CD4-positive, alpha-beta T cell treated with Interleukin-4 for 1 hour (primary cell): ENCODE data around the gene CENPN.

Experiments
- DNase-seq, 2 donors: peaks; one replicate each; pipeline ENCODE4 v3.0.0-alpha.2; 2020 to 2022

CENPN gene

GRCh38 chr16:81035398-81035974 is 28.5 kb downstream of the CENPN start, which contains the start of gene ATMIN:
TSS of gene ATMIN (plus strand) at chr16:81035842. CDS start at chr16:81035871, 29 bp downstream.
- DNase-seq, result peak; percentile 89 to 91

DNA sequence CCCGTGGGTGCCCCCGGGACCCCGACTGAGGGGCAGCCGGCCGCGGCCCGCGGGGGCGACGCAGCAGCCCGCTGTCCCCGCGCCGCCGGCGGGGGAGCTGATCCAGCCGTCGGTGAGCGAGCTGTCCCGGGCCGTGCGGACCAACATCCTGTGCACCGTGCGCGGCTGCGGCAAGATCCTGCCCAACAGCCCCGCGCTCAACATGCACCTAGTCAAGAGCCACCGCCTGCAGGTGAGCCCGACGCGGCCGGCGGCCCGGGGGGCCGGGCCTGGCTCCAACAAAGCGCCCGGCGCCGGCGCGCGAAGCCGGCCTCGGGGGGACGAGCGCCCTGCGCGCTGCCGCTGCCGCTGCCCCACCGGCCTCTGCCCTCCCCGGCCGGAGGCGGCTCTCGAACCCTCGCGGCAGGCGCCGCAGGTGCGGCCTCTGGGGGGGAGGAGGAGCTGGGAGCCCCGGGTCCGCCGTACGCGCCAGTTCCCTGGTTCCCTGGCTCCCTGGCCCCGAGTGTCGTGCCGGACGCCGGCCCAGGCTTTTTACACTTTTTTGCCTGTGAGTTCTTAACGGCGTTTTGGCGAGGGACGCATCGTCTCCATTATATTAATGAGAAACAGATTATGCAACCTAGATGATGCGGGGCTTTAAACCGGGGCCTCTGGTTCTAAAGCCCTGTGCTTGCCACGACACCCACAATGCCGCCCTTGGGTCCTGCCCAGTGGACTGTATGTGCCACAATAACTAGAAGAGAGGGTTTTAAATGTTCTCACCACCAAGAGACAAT is 29.1 kb downstream of the CENPN start:
- peak; percentile 45 to 64 for DNase-seq

DNA sequence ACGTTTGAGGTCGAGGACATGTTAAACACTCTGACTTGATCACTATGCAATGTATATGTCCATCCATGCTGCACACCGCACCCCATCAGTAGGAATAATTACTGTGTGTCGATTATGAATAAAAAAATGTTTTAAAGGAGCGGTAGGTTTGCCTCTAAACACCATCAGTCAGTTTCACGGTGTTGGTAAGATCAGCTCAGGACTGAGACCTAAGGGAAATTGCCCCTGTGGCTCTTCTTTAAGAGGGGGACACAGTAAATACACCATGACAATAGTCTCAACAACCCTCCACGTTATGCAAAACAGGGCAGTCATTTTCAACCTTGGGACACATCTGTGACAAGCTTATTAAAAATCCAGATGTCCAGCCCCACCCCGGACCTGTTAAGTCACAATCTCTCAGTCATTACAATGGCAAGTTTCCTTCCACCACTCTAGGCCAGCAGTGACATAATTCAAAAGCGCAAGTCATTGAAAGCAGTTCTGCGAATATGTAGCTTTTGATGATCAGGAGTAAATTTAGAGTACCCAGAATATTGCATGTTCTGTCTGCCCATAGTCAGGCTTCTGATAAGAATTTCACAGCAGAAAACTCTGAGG is 29.8 kb downstream of the CENPN start:
- DNase-seq, result no peak

GRCh38 chr16:81040131-81040530 is 33.1 kb downstream of the CENPN start:
- DNase-seq, result no peak

DNA sequence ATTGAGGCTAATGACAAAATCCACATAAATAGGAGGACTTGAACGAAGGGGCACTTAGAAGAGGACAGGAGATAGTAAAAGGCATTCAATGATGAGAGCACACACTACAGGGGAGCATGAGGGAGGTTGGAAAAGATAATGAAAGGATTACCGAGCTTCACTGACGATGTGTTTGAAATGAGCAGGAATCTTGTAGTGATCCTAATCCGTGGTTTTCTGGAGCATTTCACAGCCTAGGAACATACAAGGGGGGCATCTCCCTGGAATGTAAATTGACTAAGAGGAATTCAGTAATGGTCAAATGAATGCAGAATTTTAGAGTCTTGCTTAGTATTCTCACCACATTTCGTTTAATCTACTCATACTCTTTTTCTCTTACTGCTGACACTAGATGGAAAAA is 33.8 kb downstream of the CENPN start:
- DNase-seq, result no peak

GRCh38 chr16:81041696-81042095 is 34.7 kb downstream of the CENPN start:
- DNase-seq, result no peak

GRCh38 chr16:81042821-81043220 is 35.8 kb downstream of the CENPN start:
- no peak for DNase-seq

- no peak for DNase-seq
These were observed 46.7 kb downstream of the CENPN start for GRCh38 chr16:81053761-81054160.

GRCh38 chr16:81060576-81061306 is 53.7 kb downstream of the CENPN start:
- DNase-seq, result no peak

GRCh38 chr16:81061307-81061640 is 54.3 kb downstream of the CENPN start:
- no peak for DNase-seq

DNA sequence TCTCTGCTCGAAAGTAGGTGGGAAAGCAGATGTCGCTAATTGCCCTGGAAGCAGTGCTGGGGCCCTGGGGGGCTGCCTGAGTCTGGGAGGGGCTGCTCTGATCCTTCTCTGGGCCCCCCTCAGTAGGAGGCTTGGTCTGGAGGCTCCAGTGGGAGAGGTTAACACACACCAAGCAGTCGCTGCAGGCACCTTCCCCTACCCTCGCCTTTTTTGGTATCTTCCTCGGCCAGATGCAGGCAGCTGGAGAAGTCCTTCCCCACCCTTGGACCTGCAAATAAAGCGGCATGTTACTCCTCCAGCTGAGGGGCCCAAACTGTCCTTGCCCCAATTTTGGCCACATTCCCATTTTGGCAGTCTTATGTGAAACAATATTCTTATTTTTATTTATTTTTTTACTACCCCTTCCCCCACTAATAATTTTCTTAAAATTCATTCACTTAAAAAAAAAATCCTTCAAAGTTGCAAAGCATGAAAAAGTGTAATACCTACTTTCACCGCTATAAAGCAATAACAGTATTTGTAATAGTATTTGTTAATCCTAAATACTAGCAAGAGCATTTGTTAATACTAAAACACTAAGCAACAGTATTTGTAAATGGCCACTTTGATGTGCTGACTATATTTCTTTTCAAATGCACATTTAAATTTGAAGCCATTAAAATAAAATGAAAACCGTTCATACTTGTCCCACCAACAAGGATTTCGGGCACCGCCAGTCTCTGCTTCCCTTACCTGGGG is 55.0 kb downstream of the CENPN start:
- DNase-seq, result no peak

GRCh38 chr16:81066681-81067080 is 59.7 kb downstream of the CENPN start:
- DNase-seq, result no peak

DNA sequence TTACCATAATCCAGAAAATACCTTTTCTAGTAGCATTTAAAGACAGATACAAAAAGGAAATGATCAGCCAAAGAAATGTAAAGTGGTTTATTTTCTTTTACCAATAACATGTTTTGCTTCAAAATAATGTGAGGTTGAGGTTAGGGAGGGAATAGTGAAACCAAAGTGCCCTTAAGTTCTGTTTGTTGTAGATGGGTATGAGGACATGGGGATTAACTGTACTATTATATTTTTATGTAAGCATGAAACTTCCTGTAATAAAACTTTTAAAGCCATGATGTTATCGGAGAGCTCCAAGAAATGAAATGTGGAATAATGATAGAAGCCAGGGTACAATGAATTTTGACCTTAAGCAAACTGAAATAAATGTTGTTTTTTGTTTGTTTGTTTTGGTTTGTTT is 60.2 kb downstream of the CENPN start:
- DNase-seq, result no peak

GRCh38 chr16:81069063-81069462 is 62.0 kb downstream of the CENPN start:
- no peak for DNase-seq

- DNase-seq, result no peak
These were observed 64.0 kb downstream of the CENPN start for GRCh38 chr16:81070979-81071378.

- no peak for DNase-seq
These were observed 64.8 kb downstream of the CENPN start for GRCh38 chr16:81071805-81072204.

GRCh38 chr16:81073560-81074330 is 66.7 kb downstream of the CENPN start:
- DNase-seq, result no peak

DNA sequence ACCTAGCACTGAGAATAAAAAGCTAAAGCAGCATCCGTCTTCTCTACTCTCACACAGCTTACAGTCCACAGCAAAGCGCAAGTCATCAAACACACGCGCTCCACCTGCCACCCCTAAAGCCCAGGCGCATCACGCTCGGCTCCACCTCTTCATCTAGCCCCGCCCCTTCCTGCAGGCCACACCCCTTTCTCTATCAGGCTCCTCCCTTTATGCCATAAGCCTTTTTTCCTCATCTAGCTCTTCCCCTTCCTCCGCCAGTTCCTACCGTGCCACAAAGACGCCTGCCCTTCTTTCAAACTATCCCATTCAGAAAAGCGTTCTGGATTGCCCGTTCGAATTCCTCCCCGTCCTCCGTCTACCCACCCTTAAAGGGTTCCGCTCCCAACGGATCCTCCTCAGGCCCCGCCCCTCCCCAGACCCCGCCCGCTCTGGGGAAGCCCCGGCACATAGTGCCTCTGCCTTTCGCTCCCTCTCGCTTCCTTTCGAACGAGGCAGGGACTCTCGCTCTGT is 69.6 kb downstream of the CENPN start:
- peak; percentile 92 to 95 for DNase-seq

DNA sequence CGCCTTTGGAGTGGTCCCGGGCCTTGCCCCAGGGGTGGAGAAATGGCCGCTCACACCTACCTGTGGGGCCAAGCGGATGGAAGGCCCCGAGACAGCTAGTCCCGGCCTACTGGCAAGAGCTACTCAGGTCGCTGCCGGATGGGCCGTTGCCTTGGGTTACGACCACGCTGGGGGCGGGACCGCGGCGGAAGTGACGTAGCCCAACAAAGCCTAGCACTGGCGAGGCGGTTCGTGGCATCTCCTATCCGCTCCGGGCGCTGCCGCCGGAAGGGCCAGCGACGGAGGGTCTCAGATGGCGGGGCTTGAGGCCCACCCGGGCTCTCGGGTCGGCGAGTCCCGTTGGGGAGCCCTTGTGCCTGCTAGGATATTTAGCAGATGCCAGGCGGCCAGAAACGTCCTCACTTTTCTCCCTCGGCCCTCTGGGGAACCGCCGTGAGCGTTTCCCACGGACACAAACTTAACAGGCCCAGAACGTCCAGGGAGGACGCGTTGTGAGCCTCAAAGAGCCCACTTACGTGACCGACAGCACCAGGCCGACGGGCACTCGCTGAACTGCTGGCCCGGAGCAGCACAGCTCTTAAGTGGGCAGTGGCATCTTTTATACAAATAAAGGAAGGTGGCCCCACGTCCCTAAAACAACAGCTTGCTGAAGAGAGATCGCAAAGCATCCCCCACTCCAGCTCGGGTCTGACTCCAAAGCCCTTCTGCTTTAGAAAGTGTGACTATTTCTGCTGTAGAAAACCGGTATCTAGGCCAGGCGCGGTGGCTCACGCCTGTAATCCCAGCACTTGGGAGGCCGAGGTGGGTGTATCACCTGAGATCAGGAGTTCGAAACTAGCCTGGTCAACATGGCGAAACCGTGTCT is 70.3 kb downstream of the CENPN start, which contains the start of gene C16orf46:
C16orf46 (minus strand) TSS at position 163 of the 865 bp plus-strand sequence. CDS start 13,283 bp downstream, outside the sequence.
- DNase-seq, result peak; percentile 96

DNA sequence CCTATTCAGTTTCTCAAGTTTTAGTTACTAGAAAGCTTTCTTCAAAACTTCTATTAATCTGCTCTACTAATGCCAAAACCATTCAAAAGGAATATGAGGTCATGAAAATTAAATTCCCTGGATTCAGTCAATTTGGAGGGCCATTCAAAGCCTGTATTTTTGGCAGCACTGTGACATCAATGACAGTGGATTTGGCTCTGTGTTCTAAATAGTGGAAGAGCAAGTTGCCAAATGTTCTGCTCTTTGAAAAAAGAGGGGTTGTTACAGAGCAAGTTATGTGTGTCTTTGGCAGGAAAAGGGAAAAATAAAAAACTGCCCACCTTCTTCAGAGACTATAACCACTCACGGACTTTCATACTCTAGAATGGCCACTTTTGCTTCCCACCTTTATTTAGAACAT is 73.2 kb downstream of the CENPN start:
- DNase-seq, result no peak

GRCh38 chr16:81081014-81081413 is 74.0 kb downstream of the CENPN start:
- DNase-seq, result no peak
